K562 (cell line): ENCODE measurements around the gene HELZ2. TPM values are rescaled to one million over a fixed set of nuclear protein-coding genes. Genes with fewer than 3 reads are reported as not detected.

Source experiments
- ATAC-seq: fragments of 200-7000 bp; cut with Tn5 transposase; 3 replicates; pipeline ENCODE4 v1.9.1; 2020; ENCODE audit warnings: moderate library complexity
- BruUV-seq: library from RNA; stranded (reverse); fragments of 400-500 nt; replicated peaks from 2 replicates; lab custom pipeline; 2021; lab: Mats Ljungman, UMichigan
- CTCF ChIA-PET: fragments of 300-600 bp; formaldehyde crosslinking; extraction: SDS; loops from one replicate; lab custom pipeline; 2021; ENCODE audit warnings: low intra/inter-chr PET ratio; lab: Yijun Ruan, JAX
- POLR2A ChIA-PET: fragments of 300-600, 350-650 bp; sonication (Branson Sonifier 250); formaldehyde crosslinking; extraction: SDS; loops from one replicate; lab custom pipeline; 2021; ENCODE audit warnings: antibody characterized with exemption, inconsistent platforms; lab: Yijun Ruan, JAX
- DNase-seq, 4 experiments: peaks; one replicate each; pipeline versions ENCODE4 v3.0.0 to v3.0.0-alpha.2; 2011 to 2018; ENCODE audit warnings: low spot score in 3 of 4, mixed read lengths in 3 of 4; ENCODE audit errors: extremely low read depth in 1 of 4
- FAIRE-seq: peaks from 2 replicates; lab custom pipeline; 2011; peaks lifted over from hg19 to GRCh38; lab: Jason Lieb, UNC
- H2AFZ ChIP-seq: 2 replicates; pipeline ENCODE4 v1.6.0; 2011; ENCODE audit warnings: low read depth, low read length, control low read depth, inconsistent platforms
- H3K27ac ChIP-seq: fragments of 200-600 bp; 3 replicates; pipeline ENCODE4 v1.8.0; 2011; ENCODE audit warnings: low read depth, mild to moderate bottlenecking, control low read depth, inconsistent platforms, low read length, moderate library complexity, mixed read lengths; ENCODE audit errors: extremely low read depth
- H3K27me3 ChIP-seq, 2 experiments: fragments of 300-600 bp in 1 of 2; 2 replicates in 1 of 2; 3 replicates in 1 of 2; pipeline versions ENCODE4 v1.6.0 to v1.8.0; 2011; ENCODE audit warnings: inconsistent platforms in 2 of 2, low read length in 2 of 2, mild to moderate bottlenecking in 1 of 2, mixed read lengths in 1 of 2, moderate library complexity in 1 of 2; ENCODE audit not compliant: control insufficient read depth in 2 of 2, insufficient read depth in 2 of 2
- H3K36me3 ChIP-seq: fragments of 300-600 bp; 3 replicates; pipeline ENCODE4 v1.8.0; 2011; ENCODE audit warnings: mild to moderate bottlenecking, low read length, inconsistent platforms; ENCODE audit not compliant: control insufficient read depth, insufficient read depth
- H3K4me1 ChIP-seq, 2 experiments: fragments of 200-600 bp in 1 of 2; replicated peaks in 1 of 2; 2 replicates in 1 of 2; 3 replicates in 1 of 2; pipeline versions ENCODE4 v1.5.1 to v1.8.0; 2011; ENCODE audit warnings: inconsistent platforms in 2 of 2, low read length in 2 of 2, mild to moderate bottlenecking in 1 of 2, mixed read lengths in 1 of 2, moderate library complexity in 1 of 2; ENCODE audit not compliant: control insufficient read depth in 2 of 2, insufficient read depth in 2 of 2
- H3K4me2 ChIP-seq: 2 replicates; pipeline ENCODE4 v1.6.1; 2011; ENCODE audit warnings: low read length, control low read depth, inconsistent platforms, mixed read lengths; ENCODE audit not compliant: insufficient read depth
- H3K4me3 ChIP-seq: fragments of 200-600 bp; sonication (generic), shearing (Covaris generic); 2 replicates; pipeline ENCODE4 v1.5.1; 2016; ENCODE audit warnings: control low read depth, inconsistent platforms
- H3K79me2 ChIP-seq: fragments of 200-600 bp; 3 replicates; pipeline ENCODE4 v1.8.0; 2011; ENCODE audit warnings: low read length, inconsistent platforms; ENCODE audit not compliant: control insufficient read depth, insufficient read depth
- H3K9ac ChIP-seq, 2 experiments: 2 replicates each; pipeline versions ENCODE4 v1.6.0 to v1.6.1; 2011; ENCODE audit warnings: low read depth in 2 of 2, low read length in 2 of 2, control low read depth in 1 of 2, inconsistent platforms in 1 of 2, mild to moderate bottlenecking in 1 of 2, mixed read lengths in 1 of 2; ENCODE audit not compliant: insufficient read depth in 1 of 2
- H3K9me1 ChIP-seq: one replicate; pipeline ENCODE4 v1.6.0; 2011; ENCODE audit warnings: inconsistent platforms, mild to moderate bottlenecking, low read length, moderate library complexity; ENCODE audit not compliant: control insufficient read depth, insufficient read depth
- H3K9me3 ChIP-seq: replicated peaks from 2 replicates; pipeline ENCODE4 v1.5.1; 2011; ENCODE audit warnings: low read depth, low read length, inconsistent platforms; ENCODE audit not compliant: control insufficient read depth, insufficient read depth
- H4K20me1 ChIP-seq: replicated peaks from 2 replicates; pipeline ENCODE4 v1.6.1; 2011; ENCODE audit warnings: low read length, inconsistent platforms, mixed read lengths; ENCODE audit not compliant: control insufficient read depth, insufficient read depth
- BRF1 ChIP-seq: IDR thresholded peaks from 3 replicates; pipeline ENCODE4 v1.6.1; 2011; ENCODE audit warnings: borderline replicate concordance, mild to moderate bottlenecking; ENCODE audit not compliant: insufficient read length; ENCODE audit errors: extremely low read depth
- ESRRA ChIP-seq: fragments of 450-650 bp; IDR thresholded peaks from 2 replicates; pipeline ENCODE4 v1.6.1; 2014; ENCODE audit warnings: low read depth, mild to moderate bottlenecking, moderate library complexity, borderline replicate concordance
- HDAC2 ChIP-seq: fragments of 450-650 bp; IDR thresholded peaks from 2 replicates; pipeline ENCODE4 v1.6.1; 2016; ENCODE audit warnings: mild to moderate bottlenecking
- HES1 ChIP-seq: fragments of 450-650 bp; IDR thresholded peaks from 2 replicates; pipeline ENCODE4 v1.6.1; 2016; ENCODE audit warnings: low read depth, mild to moderate bottlenecking, moderate library complexity
- HOXB6 ChIP-seq: fragments of 250-450 bp; sonication (Bioruptor Pico); IDR thresholded peaks from 2 replicates; pipeline ENCODE4 v1.5.1; 2022; ENCODE audit warnings: mild to moderate bottlenecking, borderline replicate concordance
- KDM4B ChIP-seq, 2 experiments: fragments of 450-650 bp in 1 of 2; sonication (generic) in 1 of 2; IDR thresholded peaks; 2 replicates each; pipeline ENCODE4 v1.6.1; 2016 to 2017; ENCODE audit warnings: borderline replicate concordance in 2 of 2, antibody characterized with exemption in 1 of 2, low read depth in 1 of 2, mild to moderate bottlenecking in 1 of 2
- KLF10 ChIP-seq: fragments of 250-450 bp; sonication (Bioruptor Pico); IDR thresholded peaks from 2 replicates; pipeline ENCODE4 v1.6.1; 2021; ENCODE audit warnings: matching md5 sums
- PHB ChIP-seq: fragments of 250-450 bp; sonication (Bioruptor Pico); IDR thresholded peaks from 2 replicates; pipeline ENCODE4 v1.5.0; 2021
- TAF1 ChIP-seq: IDR thresholded peaks from 2 replicates; pipeline ENCODE4 v1.6.1; 2011; ENCODE audit warnings: mild to moderate bottlenecking, low read length, moderate library complexity; ENCODE audit not compliant: insufficient read depth, control insufficient read depth, severe bottlenecking; ENCODE audit errors: extremely low read depth
- THRB ChIP-seq: fragments of 450-650 bp; formaldehyde crosslinking; conservative IDR thresholded peaks from 2 replicates; pipeline ENCODE4 v1.4.0; 2022; ENCODE audit warnings: mild to moderate bottlenecking, missing genetic modification characterization
- ZBTB2 ChIP-seq: fragments of 450-650 bp; IDR thresholded peaks from 2 replicates; pipeline ENCODE4 v1.6.1; 2016; ENCODE audit warnings: antibody characterized with exemption
- ZBTB33 ChIP-seq: sonication (generic); formaldehyde crosslinking; IDR thresholded peaks from 2 replicates; pipeline ENCODE4 v1.8.1; 2023; ENCODE audit warnings: mild to moderate bottlenecking, missing genetic modification reagents
- ZNF449 ChIP-seq: fragments of 250-450 bp; sonication (Bioruptor Pico); IDR thresholded peaks from 2 replicates; pipeline ENCODE4 v1.8.0; 2022; ENCODE audit warnings: moderate library complexity, mild to moderate bottlenecking, inconsistent platforms
- WGBS: fragments of 100-300 bp; shearing (Covaris generic); methylation state at CpG from one replicate; pipeline ENCODE4 v1.1.6; 2016; ENCODE audit warnings: low coverage, mixed read lengths; ENCODE audit not compliant: insufficient coverage; ENCODE audit errors: missing lambda C conversion rate; 5-methylcytosine and 5-hydroxymethylcytosine counted together
- in situ Hi-C: fragments of 300-500 bp; cut with MboI; formaldehyde crosslinking; loops from 4 replicates; pipeline ENCODE4 v1.15.0; 2018; ENCODE audit warnings: inconsistent platforms, mixed read lengths
- intact Hi-C: fragments of 100-400 bp; cut with micrococcal nuclease; formaldehyde crosslinking; loops from 2 replicates; pipeline ENCODE4 v1.14.2; 2022
- polyA plus RNA-seq, 8 experiments: library from polyadenylated mRNA; depleted of rRNA in 4 of 8; stranded (reverse) in 5 of 8; unstranded in 3 of 8; fragments of >200 nt; fragmentation: Nextera tagmentation in 2 of 8; fragmentation: Illumina TruSeq in 1 of 8; extraction: Ambion mirVana in 2 of 8; extraction: Trizol in 1 of 8; gene quantifications; 2 replicates each; pipeline versions ENCODE4 v1.2.1 to v1.2.3, GENCODE V29; 2011 to 2014; ENCODE audit warnings: inconsistent platforms in 1 of 8, missing spikeins in 1 of 8
- total RNA-seq, 7 experiments: library from RNA; depleted of rRNA in 6 of 7; stranded (reverse); fragments of >200 nt in 6 of 7; fragmentation: Illumina TruSeq in 2 of 7; extraction: Trizol in 2 of 7; gene quantifications; 2 replicates each; pipeline versions ENCODE4 v1.2.1 to v1.2.3, GENCODE V29; 2011 to 2021; ENCODE audit warnings: low replicate concordance in 1 of 7

Gene HELZ2
- total and polyA plus RNA-seq, 9 of the 15 experiments (the other 6 are each of a cell fraction or from before 2014, with no cell fraction given): 0.03 to 7.8 (median 2.9) TPM; not detected in 1

GRCh38 chr20:63567386-63568169 lies 6.5 kb downstream of the HELZ2 start:
- Histone ChIP-seq H3K4me2 (no peak overlapping the region), H3K9me1 (no peaks in the 10 kb centered on the region), H3K4me3 (no peak overlapping the region), H4K20me1 (no peaks in the 10 kb centered on the region), H2AFZ (no peak overlapping the region), H3K36me3 (no peaks in the 10 kb centered on the region), H3K27ac (no peak overlapping the region), H3K9ac (peak overlapping the region in 1 of 2 experiments; percentile 52; a peak in 2 of 4 replicates), H3K4me1 (peaks cover 0 to 91% of the 10 kb centered on the region in 2 experiments; a peak in 3 of 5 replicates), H3K27me3 (peaks cover 0 to 24% of the 10 kb centered on the region in 2 experiments; a peak in 2 of 5 replicates), H3K9me3 (no peaks in the 10 kb centered on the region), H3K79me2 (no peaks in the 10 kb centered on the region)
- DNase-seq: no peak
- in situ Hi-C loops (no loop called here), intact Hi-C loops (no loop called here)
- WGBS: 37% methylated on average over 26 of the region's 37 CpGs
- ChIA-PET CTCF (interaction anchor here (0.6 kb wide), 1 partner anchor 127 kb away, joined by 3 read pairs; no protein-coding TSS in a partner anchor), POLR2A (interaction anchor here (0.6 to 1.0 kb wide), 3 partner anchors 10 to 198 kb away, joined by 3 read pairs; no protein-coding TSS in a partner anchor)
- no peak for FAIRE-seq
- peak; percentile 17; the same call in 2 of the 3 replicates for ATAC-seq
- BruUV-seq: no TSS peak
- TF ChIP-seq HES1 (no peak), THRB (CRISPR knock-in tag) (no peak), ZNF449 (CRISPR knock-in tag) (no peak), ZBTB2 (no peak), BRF1 (no peak), KDM4B (IDR thresholded peaks at IDR 0.05; ENCODE audit: borderline replicate concordance in 2 of 2, low read depth in 1 of 2) (no peak), ESRRA (peak; percentile 50; the same call in 1 of the 2 replicates), PHB (no peak), KLF10 (no peak), HOXB6 (CRISPR knock-in tag) (no peak), HDAC2 (no peak), TAF1 (no peak), ZBTB33 (peak; percentile 77)
